22Rv1 (cell line): Measurements from ENCODE around the gene ANGPTL1.

ENCODE experiments used
- CTCF ChIP-seq: fragments of 450-650 bp; IDR thresholded peaks from 2 replicates; pipeline ENCODE4 v1.5.1; 2017; ENCODE audit warnings: mild to moderate bottlenecking
- ZFX ChIP-seq: fragments of 450-650 bp; IDR thresholded peaks from 2 replicates; pipeline ENCODE4 v1.6.1; 2017; ENCODE audit warnings: antibody characterized with exemption, borderline replicate concordance

DNA sequence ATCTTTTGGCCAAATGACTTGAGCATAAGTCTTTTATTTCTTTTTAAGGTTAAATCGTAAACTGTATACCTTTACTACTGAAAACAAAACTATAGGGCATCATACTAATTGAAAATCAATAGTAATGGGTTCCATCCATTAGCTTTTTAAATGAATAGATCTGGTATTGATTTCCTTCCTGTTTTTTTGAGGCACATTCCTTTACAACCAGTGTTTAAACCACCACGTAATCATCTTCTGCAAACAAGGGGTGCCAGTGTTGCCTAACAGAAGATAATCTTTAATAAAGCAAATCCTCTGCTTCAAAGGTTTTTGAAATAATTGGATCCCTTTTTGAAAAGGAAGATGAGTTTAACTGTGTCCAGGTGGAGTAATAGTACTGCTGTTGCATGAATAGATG, 48.7 kb upstream of the ANGPTL1 start:
- no peak for TF ChIP-seq CTCF
- no peak for TF ChIP-seq ZFX
